ENCODE measurements around the gene SHISA6.
"Not testable (repeated sequence)": the region's sequence is repeated elsewhere in the genome, so short reads cannot be mapped to it uniquely, and the experiment has no call there.

The SHISA6 gene

GRCh38 chr17:11267999-11268575 is 27.1 kb downstream of the SHISA6 start:
- DNase-seq (ENCODE audit: low read depth) = no peak

- DNase-seq (ENCODE audit: low read depth) = no peak
Measured at GRCh38 chr17:11269210-11269609, 28.2 kb downstream of the SHISA6 start.

- no peak for DNase-seq (ENCODE audit: low read depth)
Measured at GRCh38 chr17:11272191-11272590, 31.2 kb downstream of the SHISA6 start.

- no peak for DNase-seq (ENCODE audit: low read depth)
Measured at GRCh38 chr17:11273596-11273995, 32.6 kb downstream of the SHISA6 start.

GRCh38 chr17:11274106-11274505 is 33.1 kb downstream of the SHISA6 start:
- no peak for DNase-seq (ENCODE audit: low read depth)

GRCh38 chr17:11276486-11276885 is 35.5 kb downstream of the SHISA6 start:
- no peak for DNase-seq (ENCODE audit: low read depth)

- no peak for DNase-seq (ENCODE audit: low read depth)
Measured at GRCh38 chr17:11278186-11278991, 37.4 kb downstream of the SHISA6 start.

GRCh38 chr17:11278992-11279270 is 37.9 kb downstream of the SHISA6 start:
- no peak for DNase-seq (ENCODE audit: low read depth)

GRCh38 chr17:11279776-11280344 is 38.8 kb downstream of the SHISA6 start:
- no peak for DNase-seq (ENCODE audit: low read depth)

GRCh38 chr17:11282586-11282985 is 41.6 kb downstream of the SHISA6 start:
- no peak for DNase-seq (ENCODE audit: low read depth)

GRCh38 chr17:11284811-11285210 is 43.8 kb downstream of the SHISA6 start:
- no peak for DNase-seq (ENCODE audit: low read depth)

GRCh38 chr17:11285946-11286345 is 44.9 kb downstream of the SHISA6 start:
- DNase-seq (ENCODE audit: low read depth) = no peak

GRCh38 chr17:11287791-11288190 is 46.8 kb downstream of the SHISA6 start:
- no peak for DNase-seq (ENCODE audit: low read depth)

- DNase-seq (ENCODE audit: low read depth) = no peak
Measured at GRCh38 chr17:11290814-11291213, 49.8 kb downstream of the SHISA6 start.

- no peak for DNase-seq (ENCODE audit: low read depth)
Measured at GRCh38 chr17:11292491-11292890, 51.5 kb downstream of the SHISA6 start.

- no peak for DNase-seq (ENCODE audit: low read depth)
Measured at GRCh38 chr17:11293480-11293879, 52.5 kb downstream of the SHISA6 start.

GRCh38 chr17:11294826-11295225 is 53.8 kb downstream of the SHISA6 start:
- no peak for DNase-seq (ENCODE audit: low read depth)

GRCh38 chr17:11296994-11297393 is 56.0 kb downstream of the SHISA6 start:
- DNase-seq (ENCODE audit: low read depth) = no peak

- DNase-seq (ENCODE audit: low read depth) = no peak
Measured at GRCh38 chr17:11298401-11298800, 57.4 kb downstream of the SHISA6 start.

- no peak for DNase-seq (ENCODE audit: low read depth)
Measured at GRCh38 chr17:11300201-11300600, 59.2 kb downstream of the SHISA6 start.

GRCh38 chr17:11300738-11301137 is 59.7 kb downstream of the SHISA6 start:
- no peak for DNase-seq (ENCODE audit: low read depth)

GRCh38 chr17:11301874-11302273 is 60.9 kb downstream of the SHISA6 start:
- not testable (repeated sequence) for DNase-seq (ENCODE audit: low read depth)

- DNase-seq (ENCODE audit: low read depth) = no peak
Measured at GRCh38 chr17:11302401-11303186, 61.6 kb downstream of the SHISA6 start.
